Natural killer cell treated with Interleukin-12 subunit alpha and Interleukin-12 subunit beta and Interleukin-15 and Interleukin-18, amount 100 ng/mL, for 72 hours (primary cell): ENCODE results near the gene NELL2. TPM values are rescaled to one million over a fixed set of nuclear protein-coding genes. Genes with fewer than 3 reads are reported as not detected.

Experiments used
- ATAC-seq, 2 donors: fragments of 150-1000 bp; cut with Tn5 transposase in 1 of 2; sonication (Bioruptor Pico), chemical (Tn5 transposase) in 1 of 2; 2 replicates each; pipeline ENCODE4 v1.10.0; 2021
- DNase-seq: peaks from one replicate; pipeline ENCODE4 v3.0.0; 2022; ENCODE audit warnings: low spot score
- H3K27ac Mint-ChIP-seq, 2 donors: 1 replicate in 1 of 2; 2 replicates in 1 of 2; pipeline ENCODE4 v1.8.0; 2022; ENCODE audit warnings: mixed read lengths in 2 of 2, mild to moderate bottlenecking in 1 of 2, moderate library complexity in 1 of 2
- H3K27me3 Mint-ChIP-seq, 2 donors: 1 replicate in 1 of 2; 2 replicates in 1 of 2; pipeline ENCODE4 v1.8.0; 2022; ENCODE audit warnings: mixed read lengths in 2 of 2
- H3K36me3 Mint-ChIP-seq: one replicate; pipeline ENCODE4 v1.8.0; 2022; ENCODE audit warnings: mixed read lengths
- H3K4me1 Mint-ChIP-seq, 2 donors: 1 replicate in 1 of 2; 2 replicates in 1 of 2; pipeline ENCODE4 v1.8.0; 2022; ENCODE audit warnings: low read depth in 2 of 2, mixed read lengths in 2 of 2, mild to moderate bottlenecking in 1 of 2
- H3K4me3 Mint-ChIP-seq: one replicate; pipeline ENCODE4 v1.8.0; 2022; ENCODE audit warnings: mixed read lengths
- H3K9me3 Mint-ChIP-seq: 2 replicates; pipeline ENCODE4 v1.8.0; 2022; ENCODE audit warnings: mixed read lengths
- total RNA-seq, 2 donors: library from RNA; stranded (reverse); gene quantifications; one replicate each; pipeline ENCODE4 v1.2.3, GENCODE V29; 2022

The NELL2 gene
- total RNA-seq, 2 donors from 2014 or later, result 1.6 to 2.6 TPM

DNA sequence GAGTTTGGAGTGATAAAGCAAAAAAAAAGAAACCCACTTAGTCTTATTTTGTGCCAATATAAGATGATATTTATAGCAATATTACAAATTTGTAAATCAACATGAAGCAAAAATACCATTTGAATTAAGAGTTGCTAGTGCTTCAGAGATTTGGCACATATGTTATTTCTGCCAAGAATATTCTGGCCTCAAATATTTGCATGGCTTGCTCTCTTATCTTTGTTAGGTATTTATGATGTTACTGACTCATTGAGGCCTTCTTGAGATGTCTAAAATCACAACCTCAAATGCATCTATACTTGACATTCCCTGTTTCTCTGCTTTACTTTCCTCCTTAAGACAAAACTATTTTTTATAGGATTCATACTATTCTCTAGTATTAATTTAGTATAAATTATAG lies 301.5 kb downstream of the NELL2 start:
- Mint-ChIP-seq H3K27me3 (no peaks in the 10 kb centered on the region), H3K4me3 (no peak overlapping the region), H3K9me3 (peaks cover 8% of the 10 kb centered on the region), H3K4me1 (no peaks in the 10 kb centered on the region), H3K27ac (no peak overlapping the region), H3K36me3 (no peaks in the 10 kb centered on the region)
- ATAC-seq (no peak), DNase-seq (no peak)

DNA sequence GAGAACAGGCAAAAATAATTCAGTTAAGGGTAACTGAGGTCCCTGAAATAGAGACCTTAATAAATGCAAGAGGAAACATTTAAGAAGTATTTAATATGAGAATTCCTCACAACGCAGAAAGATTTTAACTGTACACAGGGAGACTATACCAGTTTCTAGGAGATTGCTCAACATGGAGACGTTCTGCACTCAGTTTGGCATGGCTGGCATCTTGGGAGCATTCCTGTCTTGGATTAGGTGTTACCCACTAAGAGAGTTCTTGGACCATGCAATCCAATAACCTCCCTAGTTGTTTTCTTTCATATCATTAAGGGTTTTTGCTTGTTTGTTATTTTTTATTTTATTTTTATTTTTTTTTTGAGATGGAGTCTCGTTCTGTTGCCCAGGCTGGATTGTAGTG lies 302.4 kb downstream of the NELL2 start:
- Mint-ChIP-seq H3K27me3 (no peaks in the 10 kb centered on the region), H3K4me3 (no peak overlapping the region), H3K4me1 (no peaks in the 10 kb centered on the region), H3K9me3 (peaks cover 5% of the 10 kb centered on the region), H3K36me3 (no peaks in the 10 kb centered on the region), H3K27ac (no peak overlapping the region)
- DNase-seq, result no peak
- ATAC-seq, result no peak

DNA sequence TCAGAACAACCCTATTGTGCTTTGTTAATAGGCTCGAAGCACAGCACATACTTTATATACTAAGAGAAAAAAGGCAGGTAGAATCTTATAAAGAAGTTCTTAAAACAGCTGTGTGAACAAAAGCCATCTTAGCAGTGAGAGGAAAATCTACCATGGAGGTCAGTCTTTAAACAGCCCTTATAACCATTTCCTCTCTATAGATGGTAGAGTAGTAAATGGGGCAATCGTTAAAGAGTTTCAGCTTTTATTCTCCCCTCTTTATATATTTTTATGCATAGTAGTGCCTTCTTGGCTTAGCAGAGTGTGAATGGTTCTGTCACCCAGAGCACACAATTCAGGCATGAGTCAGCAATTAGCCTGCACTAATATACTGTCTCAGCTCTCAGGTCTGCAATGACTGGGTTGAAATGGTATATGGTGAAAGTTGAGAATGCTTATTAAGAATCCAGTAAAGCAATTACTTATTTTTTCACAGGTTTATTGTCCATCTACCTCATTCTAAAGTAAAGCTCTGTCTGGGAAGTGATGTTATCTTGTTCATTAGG lies 305.0 kb downstream of the NELL2 start:
- no peak for ATAC-seq
- H3K27me3 Mint-ChIP-seq, result no peaks in the 10 kb centered on the region
- H3K27ac Mint-ChIP-seq, result no peak overlapping the region
- DNase-seq, result no peak
- peaks cover 5% of the 10 kb centered on the region for H3K9me3 Mint-ChIP-seq
- H3K36me3 Mint-ChIP-seq, result no peaks in the 10 kb centered on the region
- H3K4me3 Mint-ChIP-seq, result no peak overlapping the region
- H3K4me1 Mint-ChIP-seq, result no peaks in the 10 kb centered on the region

DNA sequence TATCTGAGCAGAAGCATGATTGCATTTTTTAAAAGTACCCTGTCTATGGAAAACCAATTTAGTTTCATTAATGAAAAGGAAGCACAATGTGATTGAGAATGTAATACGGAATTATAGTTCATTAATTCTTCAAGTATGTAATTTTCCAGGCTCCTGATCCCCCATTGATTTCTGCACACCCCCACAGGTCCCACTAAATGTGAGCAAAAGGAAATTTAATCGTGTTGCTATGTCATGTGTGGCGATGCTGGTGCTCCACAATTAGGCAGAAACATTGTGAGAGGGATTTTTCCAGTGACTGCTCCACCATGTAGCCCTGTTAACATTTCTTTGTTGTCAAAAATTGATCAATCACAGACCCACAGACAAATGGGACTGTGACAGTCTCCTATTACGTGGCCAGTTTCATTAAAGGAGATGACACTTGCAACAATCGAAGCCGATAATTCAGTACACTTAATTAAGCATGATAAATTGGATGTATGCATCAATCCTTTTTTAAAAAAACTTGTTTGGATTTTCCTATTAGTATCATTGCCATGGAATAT lies 306.0 kb downstream of the NELL2 start:
- H3K4me1 Mint-ChIP-seq, result no peaks in the 10 kb centered on the region
- H3K27me3 Mint-ChIP-seq, result no peaks in the 10 kb centered on the region
- peaks cover 4% of the 10 kb centered on the region for H3K9me3 Mint-ChIP-seq
- H3K4me3 Mint-ChIP-seq, result no peak overlapping the region
- DNase-seq, result no peak
- no peaks in the 10 kb centered on the region for H3K36me3 Mint-ChIP-seq
- no peak overlapping the region for H3K27ac Mint-ChIP-seq
- ATAC-seq, result no peak

DNA sequence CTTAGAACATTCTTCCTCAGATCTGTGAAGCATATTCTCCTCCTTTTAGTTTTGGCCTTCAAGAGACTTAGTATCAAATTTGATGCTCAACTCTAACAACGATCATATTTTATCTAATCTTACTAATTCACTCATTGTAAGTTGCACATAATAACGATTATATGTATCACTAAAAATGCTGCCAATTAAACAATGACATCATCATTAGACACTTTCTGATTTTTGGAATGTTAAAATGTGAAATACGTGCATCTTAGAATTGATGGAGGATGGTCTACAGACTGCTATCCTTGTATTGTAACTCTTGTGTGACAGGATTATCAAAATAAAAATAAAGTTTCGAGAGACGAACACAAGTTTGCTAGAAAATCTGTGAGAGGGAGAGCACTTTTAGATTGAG lies 311.0 kb downstream of the NELL2 start:
- ATAC-seq (no peak), DNase-seq (no peak)
- Mint-ChIP-seq H3K4me3 (no peak overlapping the region), H3K27me3 (no peaks in the 10 kb centered on the region), H3K27ac (no peak overlapping the region), H3K4me1 (no peaks in the 10 kb centered on the region), H3K36me3 (no peaks in the 10 kb centered on the region), H3K9me3 (peaks cover 7% of the 10 kb centered on the region)

DNA sequence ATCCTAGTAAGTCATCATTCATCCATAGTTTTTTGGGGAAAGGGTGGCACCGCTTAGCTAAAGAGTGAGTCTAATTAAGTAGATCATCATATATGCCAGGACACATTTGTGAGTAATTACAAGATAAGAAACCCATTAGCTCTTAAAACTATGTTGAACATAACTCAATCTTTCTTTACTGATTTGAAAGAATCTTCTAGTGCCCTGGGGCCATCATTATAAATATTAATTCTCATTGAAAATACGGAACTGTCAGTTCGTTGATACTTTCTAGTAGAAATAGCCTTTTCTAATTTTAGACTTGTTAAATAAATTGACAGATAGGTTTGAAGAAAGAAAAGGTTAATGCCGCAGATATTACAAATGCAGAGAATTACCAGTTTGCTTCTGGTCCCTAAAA lies 312.6 kb downstream of the NELL2 start:
- H3K36me3 Mint-ChIP-seq, result no peaks in the 10 kb centered on the region
- H3K4me3 Mint-ChIP-seq, result no peak overlapping the region
- ATAC-seq, result no peak
- no peaks in the 10 kb centered on the region for H3K27me3 Mint-ChIP-seq
- DNase-seq, result no peak
- H3K9me3 Mint-ChIP-seq, result peaks cover 12% of the 10 kb centered on the region
- H3K4me1 Mint-ChIP-seq, result no peaks in the 10 kb centered on the region
- no peak overlapping the region for H3K27ac Mint-ChIP-seq

DNA sequence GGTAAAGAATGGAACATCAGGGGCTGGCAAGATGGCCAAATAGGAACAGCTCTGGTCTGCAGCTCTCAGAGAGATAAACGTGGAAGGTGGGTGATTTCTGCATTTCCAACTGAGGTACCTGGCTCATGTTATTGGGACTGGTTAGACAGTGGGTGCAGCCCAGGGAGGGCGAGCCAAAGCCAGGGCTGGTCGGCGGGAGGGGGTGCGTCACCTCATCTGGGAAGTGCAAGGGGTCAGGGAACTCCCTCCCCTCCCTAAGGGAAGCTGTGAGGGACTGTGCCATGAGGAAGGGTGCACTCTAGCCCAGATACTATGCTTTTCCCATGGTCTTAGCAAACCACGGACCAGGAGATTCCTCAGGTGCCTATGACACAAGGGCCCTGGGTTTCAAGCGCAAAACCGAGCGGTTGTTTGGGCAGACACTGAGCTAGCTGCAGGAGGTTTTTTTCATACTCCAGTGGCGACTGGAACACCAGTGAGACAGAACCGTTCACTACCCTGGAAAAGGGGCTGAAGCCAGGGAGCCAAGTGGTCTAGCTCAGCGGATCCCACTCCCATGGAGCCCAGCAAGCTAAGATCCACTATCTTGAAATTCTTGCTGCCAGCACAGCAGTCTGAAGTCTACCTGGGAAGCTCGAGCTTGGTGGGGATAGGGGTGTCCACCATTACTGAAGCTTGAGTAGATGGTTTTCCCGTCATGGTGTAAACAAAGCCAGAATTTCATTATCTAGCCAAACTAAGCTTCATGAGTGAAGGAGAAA lies 317.6 kb downstream of the NELL2 start:
- ATAC-seq (no peak), DNase-seq (no peak)
- Mint-ChIP-seq H3K4me3 (no peak overlapping the region), H3K27ac (no peak overlapping the region), H3K4me1 (no peaks in the 10 kb centered on the region), H3K27me3 (no peaks in the 10 kb centered on the region), H3K9me3 (peaks cover 20% of the 10 kb centered on the region), H3K36me3 (peaks cover 8% of the 10 kb centered on the region)

DNA sequence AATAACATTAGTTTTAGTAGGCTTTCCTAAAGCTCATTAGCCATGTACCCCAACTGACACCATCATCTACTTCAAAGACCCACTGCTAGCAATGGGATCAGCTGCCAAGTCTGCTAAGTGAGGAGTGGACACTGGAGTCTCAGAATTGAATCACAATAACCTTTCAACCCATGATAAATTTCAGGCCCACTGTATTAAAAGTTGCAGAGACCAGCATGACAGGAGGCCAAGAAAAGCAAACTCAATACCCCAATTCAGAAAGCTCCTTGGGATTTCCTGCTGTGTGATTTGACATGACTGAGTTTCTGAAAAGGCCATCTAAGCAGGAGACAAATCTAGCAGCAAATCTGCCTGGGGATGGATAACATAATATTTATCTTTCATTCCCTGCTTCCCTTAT lies 320.7 kb downstream of the NELL2 start:
- no peak for DNase-seq
- Mint-ChIP-seq H3K27ac (no peak overlapping the region), H3K9me3 (peaks cover 18% of the 10 kb centered on the region), H3K4me3 (no peak overlapping the region), H3K27me3 (no peaks in the 10 kb centered on the region), H3K36me3 (peaks cover 8% of the 10 kb centered on the region), H3K4me1 (no peaks in the 10 kb centered on the region)
- ATAC-seq, result no peak

DNA sequence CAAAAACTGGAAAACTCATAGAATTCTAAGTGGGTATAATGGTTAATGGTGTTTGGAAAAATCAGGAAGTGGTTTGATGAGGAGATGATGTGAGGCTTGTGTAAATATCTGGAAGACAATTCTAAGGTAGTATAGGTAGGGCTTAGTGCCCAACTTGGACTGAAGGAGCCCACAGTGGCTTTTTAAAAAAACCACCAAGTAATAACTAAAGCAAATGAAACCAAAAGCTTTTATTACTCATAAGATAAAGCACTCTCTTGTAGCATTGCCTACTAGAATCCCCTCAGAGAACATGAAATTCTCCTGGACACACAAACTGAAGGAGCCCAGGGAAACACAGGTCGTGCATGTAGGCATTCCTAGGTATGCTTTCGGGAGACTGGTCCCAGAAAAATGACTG lies 324.5 kb downstream of the NELL2 start:
- Mint-ChIP-seq H3K4me3 (no peak overlapping the region), H3K36me3 (no peaks in the 10 kb centered on the region), H3K27ac (no peak overlapping the region), H3K9me3 (peaks cover 5% of the 10 kb centered on the region), H3K4me1 (no peaks in the 10 kb centered on the region), H3K27me3 (no peaks in the 10 kb centered on the region)
- ATAC-seq (no peak), DNase-seq (no peak)

DNA sequence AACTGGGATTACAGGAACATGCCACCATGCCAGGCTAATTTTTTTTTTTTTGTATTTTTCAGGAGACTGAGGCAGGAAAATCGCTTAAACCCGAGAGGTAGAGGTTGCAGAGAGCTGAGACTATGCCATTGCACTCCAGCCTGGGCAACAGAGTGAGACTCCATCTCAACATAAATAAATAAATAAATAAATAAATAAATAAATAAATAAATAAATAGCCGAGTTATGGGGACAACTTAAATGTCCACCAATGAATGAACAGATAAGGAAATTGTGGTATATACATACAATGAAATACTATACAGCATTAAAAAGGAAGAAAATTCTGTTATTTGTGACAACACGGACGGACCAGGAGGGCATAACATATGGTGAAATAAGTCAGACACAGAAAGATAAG lies 325.7 kb downstream of the NELL2 start:
- no peak overlapping the region for H3K4me3 Mint-ChIP-seq
- ATAC-seq, result no peak
- H3K27me3 Mint-ChIP-seq, result no peaks in the 10 kb centered on the region
- H3K36me3 Mint-ChIP-seq, result no peaks in the 10 kb centered on the region
- no peaks in the 10 kb centered on the region for H3K4me1 Mint-ChIP-seq
- H3K9me3 Mint-ChIP-seq, result peaks cover 4% of the 10 kb centered on the region
- H3K27ac Mint-ChIP-seq, result no peak overlapping the region
- no peak for DNase-seq

DNA sequence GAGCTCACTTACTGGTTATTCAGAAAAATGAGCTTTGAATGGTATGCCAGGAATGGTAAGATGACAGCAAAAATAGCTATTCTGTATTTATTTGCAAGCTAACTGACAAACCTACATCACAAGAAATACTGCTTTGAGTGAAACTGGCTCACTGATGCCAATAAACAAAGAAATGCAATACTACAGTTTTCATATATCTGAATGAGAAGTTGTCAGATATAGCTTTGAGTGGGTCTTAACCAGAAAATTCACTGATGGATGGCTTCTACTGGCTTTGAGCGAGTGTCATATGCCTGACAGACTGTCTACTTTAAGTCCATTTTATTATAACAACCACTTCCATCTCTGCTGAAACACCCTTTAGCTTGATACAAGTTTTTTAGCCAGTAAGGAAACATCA lies 330.1 kb downstream of the NELL2 start:
- DNase-seq (no peak), ATAC-seq (no peak)
- no peaks in the 10 kb centered on the region for H3K36me3 Mint-ChIP-seq
- H3K27me3 Mint-ChIP-seq, result no peaks in the 10 kb centered on the region
- H3K27ac Mint-ChIP-seq, result no peak overlapping the region
- no peaks in the 10 kb centered on the region for H3K4me1 Mint-ChIP-seq
- peaks cover 11% of the 10 kb centered on the region for H3K9me3 Mint-ChIP-seq
- no peak overlapping the region for H3K4me3 Mint-ChIP-seq

DNA sequence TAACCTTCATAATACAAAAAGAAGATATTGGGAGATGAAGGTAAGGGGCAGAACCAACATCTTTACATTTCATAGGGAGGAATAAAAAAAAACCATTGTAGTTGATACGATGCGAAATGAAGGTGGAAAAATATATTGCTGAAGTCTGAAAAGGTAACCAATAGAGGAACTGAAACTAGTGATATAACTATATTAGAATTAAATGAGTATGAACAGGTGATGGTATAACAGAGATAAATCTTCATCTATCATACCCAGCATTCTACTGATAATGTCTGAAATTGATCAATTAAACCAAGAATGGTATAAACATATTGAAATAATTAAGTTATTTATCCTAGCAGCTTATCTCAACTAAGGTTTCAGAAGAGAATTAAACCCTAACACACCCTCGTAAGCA lies 332.1 kb downstream of the NELL2 start:
- ATAC-seq, result no peak
- Mint-ChIP-seq H3K27ac (no peak overlapping the region), H3K36me3 (no peaks in the 10 kb centered on the region), H3K9me3 (peaks cover 11% of the 10 kb centered on the region), H3K27me3 (no peaks in the 10 kb centered on the region), H3K4me1 (no peaks in the 10 kb centered on the region), H3K4me3 (no peak overlapping the region)
- no peak for DNase-seq

DNA sequence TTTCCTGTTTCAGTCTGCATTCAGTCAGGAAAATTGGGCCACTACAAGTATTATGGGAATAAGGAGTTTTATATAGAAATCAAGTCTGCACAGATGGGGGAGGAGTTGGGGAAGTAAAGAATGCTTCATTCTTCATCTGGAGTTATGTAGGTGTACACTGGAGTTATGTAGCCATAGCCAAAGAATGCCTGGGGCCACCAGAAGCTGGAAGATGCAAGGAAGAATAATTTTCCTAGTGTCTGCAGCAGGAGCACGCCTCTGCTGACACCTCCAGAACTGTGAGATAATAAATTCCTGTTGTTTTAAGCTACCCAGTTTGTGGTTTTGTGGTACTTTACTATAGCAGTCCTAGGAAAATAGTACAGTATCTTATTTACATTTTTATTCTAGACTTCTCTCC lies 333.4 kb downstream of the NELL2 start:
- no peak overlapping the region for H3K27ac Mint-ChIP-seq
- no peaks in the 10 kb centered on the region for H3K27me3 Mint-ChIP-seq
- no peaks in the 10 kb centered on the region for H3K4me1 Mint-ChIP-seq
- no peak for ATAC-seq
- peaks cover 9% of the 10 kb centered on the region for H3K9me3 Mint-ChIP-seq
- no peak for DNase-seq
- H3K4me3 Mint-ChIP-seq, result no peak overlapping the region
- H3K36me3 Mint-ChIP-seq, result no peaks in the 10 kb centered on the region

DNA sequence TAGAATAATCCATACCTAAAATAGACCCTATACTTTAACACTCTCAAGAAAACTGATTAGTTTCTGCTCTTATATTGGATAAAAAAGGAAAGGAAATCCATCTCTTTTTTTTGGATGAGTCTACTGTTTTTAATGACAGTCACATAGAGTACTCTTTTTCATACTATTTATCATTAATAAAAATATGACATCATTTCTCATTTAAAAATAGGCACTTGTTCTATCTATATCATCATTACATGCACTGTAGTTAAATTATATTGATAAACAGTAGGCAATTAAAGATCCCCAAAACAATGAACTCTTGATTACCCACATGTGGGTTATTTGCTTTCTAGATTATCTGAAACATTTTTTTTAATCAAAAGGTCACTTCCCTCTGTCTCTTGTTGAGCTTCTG lies 338.8 kb downstream of the NELL2 start:
- Mint-ChIP-seq H3K27me3 (no peaks in the 10 kb centered on the region), H3K9me3 (no peaks in the 10 kb centered on the region), H3K36me3 (no peaks in the 10 kb centered on the region), H3K4me1 (no peaks in the 10 kb centered on the region), H3K27ac (no peak overlapping the region), H3K4me3 (no peak overlapping the region)
- ATAC-seq (no peak), DNase-seq (no peak)

DNA sequence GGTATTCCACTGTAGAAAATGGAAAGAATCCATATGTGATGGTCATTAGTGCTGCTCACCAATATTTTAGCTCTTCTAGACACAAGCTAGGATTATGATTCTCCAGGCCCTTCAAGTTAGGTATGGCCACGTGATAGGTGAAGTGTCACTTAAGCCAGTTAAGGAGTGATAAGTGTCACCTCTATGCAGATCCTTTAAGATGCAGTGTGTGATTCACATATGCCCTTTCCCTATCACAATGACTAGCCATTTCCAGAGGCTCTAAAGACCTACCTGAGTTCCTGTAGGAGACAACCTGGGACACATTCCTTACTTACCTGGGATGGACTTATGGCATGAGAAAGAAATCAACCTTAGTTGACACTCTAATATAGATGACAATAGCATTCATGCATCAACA lies 343.2 kb downstream of the NELL2 start:
- H3K27ac Mint-ChIP-seq, result no peak overlapping the region
- no peaks in the 10 kb centered on the region for H3K9me3 Mint-ChIP-seq
- ATAC-seq (no peak), DNase-seq (no peak)
- no peaks in the 10 kb centered on the region for H3K36me3 Mint-ChIP-seq
- no peaks in the 10 kb centered on the region for H3K4me1 Mint-ChIP-seq
- H3K27me3 Mint-ChIP-seq, result no peaks in the 10 kb centered on the region
- H3K4me3 Mint-ChIP-seq, result no peak overlapping the region
